Thyroid gland (tissue), 4 donors: ENCODE measurements around the gene SNED1. TPM values are rescaled to one million over a fixed set of nuclear protein-coding genes. Genes with fewer than 3 reads are reported as not detected.

Source experiments
- DNase-seq, 2 donors: peaks; one replicate each; pipeline ENCODE4 v3.0.0-alpha.2; 2019
- H3K27ac ChIP-seq, 3 donors: fragments of 200-600 bp; sonication (generic); 1 replicate in 2 of 3; 2 replicates in 1 of 3; pipeline ENCODE4 v1.5.1; 2016 to 2019; ENCODE audit warnings: mild to moderate bottlenecking in 1 of 3, moderate library complexity in 1 of 3
- H3K27me3 ChIP-seq: fragments of 200-600 bp; sonication (generic); one replicate; pipeline ENCODE4 v1.5.1; 2019
- H3K36me3 ChIP-seq, 2 donors: fragments of 200-600 bp; sonication (generic); one replicate each; pipeline ENCODE4 v1.5.1; 2016 to 2019
- H3K4me1 ChIP-seq, 2 donors: fragments of 200-600 bp; sonication (generic); one replicate each; pipeline ENCODE4 v1.5.1; 2017 to 2019
- H3K4me3 ChIP-seq, 3 donors: fragments of 200-600 bp; sonication (generic); replicated peaks in 1 of 3; 1 replicate in 2 of 3; 2 replicates in 1 of 3; pipeline ENCODE4 v1.5.1; 2016; ENCODE audit warnings: mild to moderate bottlenecking in 1 of 3
- H3K9me3 ChIP-seq: fragments of 200-600 bp; sonication (generic); one replicate; pipeline ENCODE4 v1.5.1; 2017
- POLR2A ChIP-seq, 2 donors: fragments of 450-650 bp; IDR thresholded peaks; one replicate each; pipeline ENCODE4 v1.6.1; 2017; ENCODE audit warnings: antibody characterized with exemption in 2 of 2, mild to moderate bottlenecking in 2 of 2, moderate library complexity in 1 of 2
- WGBS, 2 donors: methylation state at CpG; one replicate each; pipeline ENCODE4 v1.1.5; 2017; 5-methylcytosine and 5-hydroxymethylcytosine counted together
- intact Hi-C: fragments of 100-400 bp; cut with DNase I; formaldehyde crosslinking; loops from one replicate; pipeline ENCODE4 v1.15.1; 2023
- total RNA-seq, 4 donors: library from RNA; depleted of rRNA; stranded (reverse); fragments of >200 nt; gene quantifications; one replicate each; pipeline ENCODE4 v1.2.3, GENCODE V29; 2016
- TF ChIP-seq, protein P1 (sequence below), 6 experiments: fragments of 200-600 bp in 3 of 6; fragments of 450-650 bp in 3 of 6; sonication (generic) in 3 of 6; IDR thresholded peaks; one replicate each; pipeline ENCODE4 v1.5.1; 2016 to 2019; ENCODE audit warnings: antibody characterized with exemption in 6 of 6, mild to moderate bottlenecking in 2 of 6, inconsistent platforms in 1 of 6, moderate library complexity in 1 of 6

The SNED1 gene
- total RNA-seq, 4 donors from 2014 or later = 47.7 to 122 (median 68.7) TPM

GRCh38 chr2:241001413-241002274 lies 3.2 kb downstream of the SNED1 start:
- intact Hi-C loops = no loop called here
- Histone ChIP-seq H3K27me3 (no peaks in the 10 kb centered on the region), H3K4me3 (no peak overlapping the region), H3K4me1 (peaks cover 50 to 57% of the 10 kb centered on the region in 2 donors), H3K36me3 (peaks cover 3 to 27% of the 10 kb centered on the region in 2 donors), H3K9me3 (no peaks in the 10 kb centered on the region), H3K27ac (peak overlapping the region; percentile 28 to 94 (median 91))
- 84 to 90% methylated on average over 16 to 19 of the region's 21 CpGs for WGBS, 2 donors
- TF ChIP-seq, protein P1, sequence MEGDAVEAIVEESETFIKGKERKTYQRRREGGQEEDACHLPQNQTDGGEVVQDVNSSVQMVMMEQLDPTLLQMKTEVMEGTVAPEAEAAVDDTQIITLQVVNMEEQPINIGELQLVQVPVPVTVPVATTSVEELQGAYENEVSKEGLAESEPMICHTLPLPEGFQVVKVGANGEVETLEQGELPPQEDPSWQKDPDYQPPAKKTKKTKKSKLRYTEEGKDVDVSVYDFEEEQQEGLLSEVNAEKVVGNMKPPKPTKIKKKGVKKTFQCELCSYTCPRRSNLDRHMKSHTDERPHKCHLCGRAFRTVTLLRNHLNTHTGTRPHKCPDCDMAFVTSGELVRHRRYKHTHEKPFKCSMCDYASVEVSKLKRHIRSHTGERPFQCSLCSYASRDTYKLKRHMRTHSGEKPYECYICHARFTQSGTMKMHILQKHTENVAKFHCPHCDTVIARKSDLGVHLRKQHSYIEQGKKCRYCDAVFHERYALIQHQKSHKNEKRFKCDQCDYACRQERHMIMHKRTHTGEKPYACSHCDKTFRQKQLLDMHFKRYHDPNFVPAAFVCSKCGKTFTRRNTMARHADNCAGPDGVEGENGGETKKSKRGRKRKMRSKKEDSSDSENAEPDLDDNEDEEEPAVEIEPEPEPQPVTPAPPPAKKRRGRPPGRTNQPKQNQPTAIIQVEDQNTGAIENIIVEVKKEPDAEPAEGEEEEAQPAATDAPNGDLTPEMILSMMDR (IDR thresholded peaks at IDR 0.05) = no peak
- TF ChIP-seq POLR2A (IDR thresholded peaks at IDR 0.05) = no peak
- no peak for DNase-seq

GRCh38 chr2:241002275-241003046 lies 4.0 kb downstream of the SNED1 start:
- Histone ChIP-seq H3K36me3 (peaks cover 3 to 27% of the 10 kb centered on the region in 2 donors), H3K27ac (peak overlapping the region; percentile 8 to 94 (median 91)), H3K4me3 (no peak overlapping the region), H3K4me1 (peaks cover 43 to 49% of the 10 kb centered on the region in 2 donors), H3K9me3 (no peaks in the 10 kb centered on the region), H3K27me3 (no peaks in the 10 kb centered on the region)
- TF ChIP-seq, protein P1 (IDR thresholded peaks at IDR 0.05) = no peak
- no peak for TF ChIP-seq POLR2A (IDR thresholded peaks at IDR 0.05)
- intact Hi-C loops = no loop called here
- WGBS, 2 donors = 78 to 82% methylated on average over 9 to 11 of the region's 11 CpGs
- no peak for DNase-seq

DNA sequence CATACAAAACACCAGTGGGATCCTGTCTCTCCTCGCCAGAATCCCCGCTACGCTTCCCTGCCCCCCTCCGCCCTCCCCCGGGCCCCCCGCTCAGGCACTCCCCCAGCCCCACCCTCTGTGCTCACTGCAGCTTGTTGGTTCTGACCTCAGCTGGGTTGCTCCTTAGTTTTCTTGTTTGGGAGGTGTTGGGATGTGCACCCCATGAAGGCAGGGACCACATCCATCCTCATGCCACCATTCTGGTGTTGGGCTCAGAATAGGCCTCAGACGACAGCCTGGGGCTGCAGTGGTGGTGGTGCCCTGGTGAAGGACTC lies 4.6 kb downstream of the SNED1 start:
- 95 to 97% methylated on average over 6 of the region's 7 CpGs for WGBS, 2 donors
- Histone ChIP-seq H3K36me3 (peaks cover 3 to 27% of the 10 kb centered on the region in 2 donors), H3K27me3 (no peaks in the 10 kb centered on the region), H3K27ac (peak overlapping the region in 1 of 3 donors; percentile 91), H3K4me3 (no peak overlapping the region), H3K9me3 (no peaks in the 10 kb centered on the region), H3K4me1 (peaks cover 43 to 48% of the 10 kb centered on the region in 2 donors)
- DNase-seq = no peak
- no peak for TF ChIP-seq POLR2A (IDR thresholded peaks at IDR 0.05)
- TF ChIP-seq, protein P1 (IDR thresholded peaks at IDR 0.05) = no peak
- intact Hi-C loops = no loop called here

GRCh38 chr2:241003369-241003768 lies 5.0 kb downstream of the SNED1 start:
- H3K4me1 ChIP-seq = peaks cover 45 to 51% of the 10 kb centered on the region in 2 donors
- WGBS, 2 donors = 100% methylated on average over 1 of the region's 2 CpGs
- intact Hi-C loops = no loop called here
- H3K4me3 ChIP-seq = no peak overlapping the region
- H3K9me3 ChIP-seq = no peaks in the 10 kb centered on the region
- TF ChIP-seq, protein P1 (IDR thresholded peaks at IDR 0.05) = no peak
- TF ChIP-seq POLR2A (IDR thresholded peaks at IDR 0.05) = no peak
- H3K27ac ChIP-seq = no peak overlapping the region
- no peaks in the 10 kb centered on the region for H3K27me3 ChIP-seq
- DNase-seq = no peak
- H3K36me3 ChIP-seq = peaks cover 3 to 27% of the 10 kb centered on the region in 2 donors
